H1 (cell line): ENCODE data around the gene PARK7. TPM values are rescaled to one million over a fixed set of nuclear protein-coding genes. Genes with fewer than 3 reads are reported as not detected.

Experiments
- CTCF ChIA-PET: fragments of 300-600 bp; sonication (Branson Sonifier 250); formaldehyde crosslinking; loops from one replicate; lab custom pipeline; 2021; ENCODE audit not compliant: partially characterized antibody; lab: Charles Lee
- POLR2A ChIA-PET: fragments of 300-600 bp; sonication (Branson Sonifier 250); formaldehyde crosslinking; loops from one replicate; lab custom pipeline; 2021; ENCODE audit warnings: inconsistent platforms; ENCODE audit not compliant: partially characterized antibody; lab: Charles Lee
- DNase-seq, 2 experiments: peaks; one replicate each; pipeline versions ENCODE4 v3.0.0 to v3.0.0-alpha.2; 2010 to 2022; ENCODE audit warnings: low spot score in 2 of 2, low read depth in 1 of 2, mixed read lengths in 1 of 2
- FAIRE-seq: peaks from 2 replicates; lab custom pipeline; 2011; peaks lifted over from hg19 to GRCh38; lab: Jason Lieb, UNC
- H2AFZ ChIP-seq: 2 replicates; pipeline ENCODE4 v1.8.1; 2012; ENCODE audit warnings: low read length, inconsistent platforms
- H2AK5ac ChIP-seq: 2 replicates; pipeline ENCODE4 v1.6.1; 2013; ENCODE audit warnings: low read depth, low read length
- H2BK120ac ChIP-seq: replicated peaks from 2 replicates; pipeline ENCODE3; 2013; ENCODE audit warnings: low read depth, low read length, inconsistent platforms
- H2BK12ac ChIP-seq: 2 replicates; pipeline ENCODE4 v1.6.1; 2013; ENCODE audit warnings: low read depth, low read length
- H2BK15ac ChIP-seq: 2 replicates; pipeline ENCODE4 v1.6.1; 2013; ENCODE audit warnings: low read length
- H2BK20ac ChIP-seq: 2 replicates; pipeline ENCODE4 v1.6.1; 2013; ENCODE audit warnings: low read length
- H2BK5ac ChIP-seq: 2 replicates; pipeline ENCODE4 v1.6.1; 2013; ENCODE audit warnings: low read depth, low read length
- H3K14ac ChIP-seq: 2 replicates; pipeline ENCODE4 v1.6.1; 2013; ENCODE audit warnings: inconsistent platforms; ENCODE audit not compliant: insufficient read length
- H3K18ac ChIP-seq: 2 replicates; pipeline ENCODE4 v1.6.1; 2013; ENCODE audit warnings: low read length; ENCODE audit errors: extremely low read depth
- H3K23ac ChIP-seq: 2 replicates; pipeline ENCODE4 v1.6.1; 2013; ENCODE audit warnings: inconsistent platforms; ENCODE audit not compliant: insufficient read length
- H3K23me2 ChIP-seq: 2 replicates; pipeline ENCODE4 v1.6.1; 2013; ENCODE audit warnings: low read depth, low read length
- H3K27ac ChIP-seq: 2 replicates; pipeline ENCODE4 v1.6.1; 2011; ENCODE audit warnings: low read depth, low read length, inconsistent platforms
- H3K27me3 ChIP-seq, 4 experiments: replicated peaks in 1 of 4; 1 replicate in 1 of 4; 2 replicates in 3 of 4; pipeline versions ENCODE4 v1.6.1 to v1.8.1; 2011 to 2013; ENCODE audit warnings: low read length in 3 of 4, mild to moderate bottlenecking in 3 of 4, inconsistent platforms in 2 of 4, mixed read lengths in 2 of 4, moderate library complexity in 1 of 4; ENCODE audit not compliant: control insufficient read depth in 3 of 4, insufficient read depth in 3 of 4; ENCODE audit errors: extremely low read depth in 1 of 4
- H3K36me3 ChIP-seq, 4 experiments: 2 replicates each; pipeline versions ENCODE4 v1.6.1 to v1.8.1; 2011 to 2013; ENCODE audit warnings: mild to moderate bottlenecking in 4 of 4, low read length in 3 of 4, moderate library complexity in 2 of 4, control low read depth in 1 of 4, inconsistent platforms in 1 of 4; ENCODE audit not compliant: insufficient read depth in 4 of 4, control insufficient read depth in 2 of 4
- H3K4ac ChIP-seq: replicated peaks from 2 replicates; pipeline ENCODE3; 2013; ENCODE audit warnings: low read length, low read depth, mixed read lengths, inconsistent platforms; ENCODE audit not compliant: insufficient read length
- H3K4me1 ChIP-seq, 4 experiments: replicated peaks in 1 of 4; 1 replicate in 1 of 4; 2 replicates in 3 of 4; pipeline versions ENCODE4 v1.6.1 to v1.8.1; 2011 to 2013; ENCODE audit warnings: low read length in 3 of 4, inconsistent platforms in 2 of 4, mixed read lengths in 1 of 4; ENCODE audit not compliant: insufficient read depth in 4 of 4, control insufficient read depth in 3 of 4
- H3K4me2 ChIP-seq, 2 experiments: 2 replicates each; pipeline versions ENCODE4 v1.6.1 to v1.8.1; 2011 to 2013; ENCODE audit warnings: low read depth in 2 of 2, low read length in 2 of 2, control low read depth in 1 of 2, inconsistent platforms in 1 of 2, mild to moderate bottlenecking in 1 of 2; ENCODE audit not compliant: insufficient read depth in 1 of 2
- H3K4me3 ChIP-seq, 4 experiments: fragments of 200-600, 300-600 bp in 1 of 4; sonication (generic), shearing (Covaris generic), sonication (Bioruptor Twin) in 1 of 4; 2 replicates each; pipeline versions ENCODE4 v1.5.1 to v1.8.1; 2011 to 2016; ENCODE audit warnings: low read length in 4 of 4, low read depth in 3 of 4, control low read depth in 2 of 4, inconsistent platforms in 2 of 4, mild to moderate bottlenecking in 2 of 4, mixed read lengths in 1 of 4, moderate library complexity in 1 of 4; ENCODE audit not compliant: insufficient read depth in 2 of 4; ENCODE audit errors: extremely low read depth in 1 of 4
- H3K56ac ChIP-seq: replicated peaks from 2 replicates; pipeline ENCODE3; 2013; ENCODE audit warnings: low read depth, mild to moderate bottlenecking, mixed read lengths, low read length, inconsistent platforms; ENCODE audit not compliant: insufficient read length
- H3K79me1 ChIP-seq: 2 replicates; pipeline ENCODE4 v1.6.1; 2013; ENCODE audit warnings: low read depth, low read length, control low read depth
- H3K79me2 ChIP-seq, 2 experiments: 2 replicates each; pipeline versions ENCODE4 v1.6.1 to v1.8.1; 2012 to 2013; ENCODE audit warnings: low read length in 2 of 2, mild to moderate bottlenecking in 2 of 2, inconsistent platforms in 1 of 2; ENCODE audit not compliant: insufficient read depth in 2 of 2, control insufficient read depth in 1 of 2
- H3K9ac ChIP-seq, 4 experiments: replicated peaks in 1 of 4; 1 replicate in 1 of 4; 2 replicates in 3 of 4; pipeline versions ENCODE4 v1.6.1 to v1.8.1; 2011 to 2013; ENCODE audit warnings: low read depth in 3 of 4, low read length in 3 of 4, control low read depth in 2 of 4, mild to moderate bottlenecking in 2 of 4, moderate library complexity in 2 of 4, inconsistent platforms in 1 of 4; ENCODE audit errors: extremely low read depth in 1 of 4
- H3K9me3 ChIP-seq, 2 experiments: 2 replicates each; pipeline versions ENCODE4 v1.6.1 to v1.8.1; 2012 to 2013; ENCODE audit warnings: mild to moderate bottlenecking in 2 of 2, moderate library complexity in 2 of 2, control low read depth in 1 of 2, inconsistent platforms in 1 of 2, low read depth in 1 of 2, low read length in 1 of 2, mixed read lengths in 1 of 2; ENCODE audit not compliant: insufficient read depth in 2 of 2
- H4K20me1 ChIP-seq, 2 experiments: replicated peaks in 1 of 2; 2 replicates each; pipeline versions ENCODE3 to v1.8.1; 2011 to 2013; ENCODE audit warnings: inconsistent platforms in 2 of 2, low read length in 2 of 2, mild to moderate bottlenecking in 1 of 2; ENCODE audit not compliant: insufficient read depth in 2 of 2, control insufficient read depth in 1 of 2
- H4K5ac ChIP-seq: 2 replicates; pipeline ENCODE4 v1.6.1; 2013; ENCODE audit warnings: low read length, low read depth, mixed read lengths, inconsistent platforms; ENCODE audit not compliant: insufficient read length
- H4K8ac ChIP-seq: 2 replicates; pipeline ENCODE4 v1.8.0; 2013; ENCODE audit warnings: mild to moderate bottlenecking, moderate library complexity, low read length, inconsistent platforms; ENCODE audit not compliant: insufficient read depth; ENCODE audit errors: extremely low read depth
- H4K91ac ChIP-seq: replicated peaks from 2 replicates; pipeline ENCODE3; 2013; ENCODE audit warnings: low read length, mixed read lengths, inconsistent platforms; ENCODE audit not compliant: insufficient read length
- CREB1 ChIP-seq: IDR thresholded peaks from 2 replicates; pipeline ENCODE4 v1.6.1; 2012; ENCODE audit warnings: inconsistent platforms
- EP300 ChIP-seq, 2 experiments: IDR thresholded peaks; 1 replicate in 1 of 2; 2 replicates in 1 of 2; pipeline ENCODE4 v1.6.1; 2011 to 2012; ENCODE audit warnings: low read depth in 2 of 2, low read length in 2 of 2, mild to moderate bottlenecking in 2 of 2, borderline replicate concordance in 1 of 2, inconsistent platforms in 1 of 2, moderate library complexity in 1 of 2
- FOSL1 ChIP-seq: IDR thresholded peaks from 2 replicates; pipeline ENCODE4 v1.6.1; 2011; ENCODE audit warnings: mild to moderate bottlenecking, low read depth, low read length, moderate library complexity; ENCODE audit not compliant: insufficient read depth
- GTF2F1 ChIP-seq: IDR thresholded peaks from 2 replicates; pipeline ENCODE4 v1.6.1; 2012; ENCODE audit warnings: low read depth, low read length, improper control_type of control experiment, borderline replicate concordance
- NRF1 ChIP-seq: IDR thresholded peaks from 2 replicates; pipeline ENCODE4 v1.6.1; 2011; ENCODE audit warnings: mild to moderate bottlenecking, low read depth, low read length, improper control_type of control experiment
- WGBS, 2 experiments: shearing (Covaris generic) in 1 of 2; methylation state at CpG; one replicate each; pipeline versions ENCODE4 v1.1.6 to v1.1.7; 2013 to 2015; ENCODE audit warnings: low lambda C conversion rate in 2 of 2, mixed read lengths in 2 of 2, inconsistent platforms in 1 of 2, low coverage in 1 of 2, missing lambda C conversion rate in 1 of 2; ENCODE audit not compliant: insufficient replicate concordance in 2 of 2, insufficient coverage in 1 of 2, insufficient read length in 1 of 2; ENCODE audit errors: extremely low coverage in 1 of 2, missing lambda C conversion rate in 1 of 2; 5-methylcytosine and 5-hydroxymethylcytosine counted together
- polyA plus RNA-seq, 7 experiments: library from polyadenylated mRNA; depleted of rRNA in 3 of 7; stranded (reverse) in 5 of 7; unstranded in 2 of 7; fragments of >200 nt in 5 of 7; fragments of 200-250 nt in 2 of 7; gene quantifications; 1 replicate in 5 of 7; 2 replicates in 1 of 7; 4 replicates in 1 of 7; pipeline versions ENCODE4 v1.2.1 to v1.2.3, GENCODE V29; 2011 to 2013; ENCODE audit warnings: missing spikeins in 2 of 7, mixed read lengths in 2 of 7
- total RNA-seq: library from RNA; stranded (reverse); fragmentation: NEBNext Ultra II Directional; extraction: Animal tissue kit (Norgen Biotek cat#: 25700); gene quantifications from 2 replicates; pipeline ENCODE4 v1.2.1, GENCODE V29; 2021
- TF ChIP-seq, protein P1 (sequence below): IDR thresholded peaks from 2 replicates; pipeline ENCODE4 v1.6.1; 2011; ENCODE audit warnings: low read length, improper control_type of control experiment
- TF ChIP-seq, protein P2 (sequence below), 3 experiments: IDR thresholded peaks; 1 replicate in 2 of 3; 2 replicates in 1 of 3; pipeline versions ENCODE4 v1.5.1 to v1.6.1; 2011; ENCODE audit warnings: low read length in 3 of 3, mild to moderate bottlenecking in 3 of 3, inconsistent platforms in 2 of 3, low read depth in 1 of 3, moderate library complexity in 1 of 3; ENCODE audit not compliant: insufficient read depth in 1 of 3; ENCODE audit errors: control extremely low read depth in 1 of 3

Gene PARK7
- total and polyA plus RNA-seq, 2 of the 8 experiments (the other 6 are each of a cell fraction or from before 2014, with no cell fraction given), result 206 to 383 TPM

DNA sequence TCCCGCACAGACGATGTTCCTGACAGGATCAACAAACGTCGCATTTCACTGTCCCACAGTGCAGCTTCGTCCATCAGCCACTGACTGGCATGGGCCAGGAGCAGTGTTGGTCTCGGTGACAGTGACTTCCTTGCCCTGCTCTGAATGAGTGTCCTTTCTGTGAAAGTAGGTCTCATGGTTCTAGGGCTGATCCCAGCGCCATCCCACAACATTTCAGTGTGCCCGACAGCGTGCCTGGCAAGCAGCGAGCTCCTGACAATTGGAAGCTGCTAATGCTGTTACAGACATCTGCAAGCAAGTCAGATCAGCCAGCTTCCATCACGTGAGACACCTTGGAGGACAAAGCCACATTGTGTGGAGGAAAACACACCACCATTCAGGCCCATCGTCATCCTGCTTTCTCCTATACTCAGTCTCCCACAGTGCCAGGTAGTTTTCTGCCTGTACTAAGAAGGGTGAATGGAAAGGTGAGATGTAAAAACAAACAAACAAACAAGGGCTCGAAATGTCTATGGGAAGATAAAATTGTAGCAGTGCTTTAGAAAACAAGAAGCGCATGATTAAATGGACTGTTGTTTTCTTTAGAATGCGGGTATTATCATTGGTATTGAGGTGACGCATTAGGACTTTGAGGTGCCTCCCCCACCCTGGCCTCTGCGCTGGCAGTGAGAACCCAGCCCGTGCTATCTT lies 42.7 kb downstream of the PARK7 start:
- peak overlapping the region; percentile 66 for H4K8ac ChIP-seq
- H4K20me1 ChIP-seq, result no peaks in the 10 kb centered on the region
- ChIA-PET POLR2A (interaction anchor here (0.6 to 0.9 kb wide), 3 partner anchors 9 to 60 kb away, joined by 3 to 4 read pairs (median 3); no protein-coding TSS in a partner anchor), CTCF (interaction anchor here (1.3 to 3.3 kb wide), 3 partner anchors 11 to 311 kb away, joined by 4 to 23 read pairs (median 16); no protein-coding TSS in a partner anchor)
- no peak overlapping the region for H3K4me3 ChIP-seq
- H4K5ac ChIP-seq, result no peak overlapping the region
- no peaks in the 10 kb centered on the region for H3K79me1 ChIP-seq
- H3K27ac ChIP-seq, result peak overlapping the region; percentile 61
- H2BK5ac ChIP-seq, result peak overlapping the region; percentile 37
- H3K4me2 ChIP-seq, result peak overlapping the region in 1 of 2 experiments; percentile 47; a peak in 2 of 4 replicates
- H3K4me1 ChIP-seq, result peaks cover 4 to 19% (median 12%) of the 10 kb centered on the region in 4 experiments
- H3K36me3 ChIP-seq, result no peaks in the 10 kb centered on the region; a peak in 1 of 8 replicates
- no peak overlapping the region for H3K23ac ChIP-seq
- H3K23me2 ChIP-seq, result no peaks in the 10 kb centered on the region
- no peak overlapping the region for H3K14ac ChIP-seq
- WGBS, 2 experiments, result 81% methylated on average over 18 of the region's 18 CpGs; no CpG with 5 or more reads in 1 of the 2 experiments
- FAIRE-seq (no peak), DNase-seq (no peak)
- peak overlapping the region; percentile 20 for H4K91ac ChIP-seq
- peak overlapping the region; percentile 2 for H2BK20ac ChIP-seq
- H3K79me2 ChIP-seq, result no peaks in the 10 kb centered on the region
- no peak overlapping the region for H2AFZ ChIP-seq
- peak overlapping the region in 1 of 4 experiments; percentile 29; a peak in 2 of 7 replicates for H3K9ac ChIP-seq
- H3K56ac ChIP-seq, result no peak overlapping the region
- no peaks in the 10 kb centered on the region for H3K9me3 ChIP-seq
- H2BK12ac ChIP-seq, result peak overlapping the region; percentile 84
- H2AK5ac ChIP-seq, result peak overlapping the region; percentile 69; the same call in 1 of the 2 replicates
- no peaks in the 10 kb centered on the region for H3K27me3 ChIP-seq
- H3K18ac ChIP-seq, result peak overlapping the region; percentile 14
- H2BK15ac ChIP-seq, result peak overlapping the region; percentile 0; the same call in 1 of the 2 replicates
- peak overlapping the region; percentile 1 for H2BK120ac ChIP-seq
- no peak overlapping the region for H3K4ac ChIP-seq
- TF ChIP-seq FOSL1 (no peak), EP300 (IDR thresholded peaks at IDR 0.05; ENCODE audit: borderline replicate concordance in 1 of 2, low read depth in 2 of 2, low read length in 2 of 2) (no peak), NRF1 (no peak), GTF2F1 (no peak), CREB1 (no peak)
- TF ChIP-seq, protein P1, sequence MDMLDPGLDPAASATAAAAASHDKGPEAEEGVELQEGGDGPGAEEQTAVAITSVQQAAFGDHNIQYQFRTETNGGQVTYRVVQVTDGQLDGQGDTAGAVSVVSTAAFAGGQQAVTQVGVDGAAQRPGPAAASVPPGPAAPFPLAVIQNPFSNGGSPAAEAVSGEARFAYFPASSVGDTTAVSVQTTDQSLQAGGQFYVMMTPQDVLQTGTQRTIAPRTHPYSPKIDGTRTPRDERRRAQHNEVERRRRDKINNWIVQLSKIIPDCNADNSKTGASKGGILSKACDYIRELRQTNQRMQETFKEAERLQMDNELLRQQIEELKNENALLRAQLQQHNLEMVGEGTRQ, result no peak
- TF ChIP-seq, protein P2, sequence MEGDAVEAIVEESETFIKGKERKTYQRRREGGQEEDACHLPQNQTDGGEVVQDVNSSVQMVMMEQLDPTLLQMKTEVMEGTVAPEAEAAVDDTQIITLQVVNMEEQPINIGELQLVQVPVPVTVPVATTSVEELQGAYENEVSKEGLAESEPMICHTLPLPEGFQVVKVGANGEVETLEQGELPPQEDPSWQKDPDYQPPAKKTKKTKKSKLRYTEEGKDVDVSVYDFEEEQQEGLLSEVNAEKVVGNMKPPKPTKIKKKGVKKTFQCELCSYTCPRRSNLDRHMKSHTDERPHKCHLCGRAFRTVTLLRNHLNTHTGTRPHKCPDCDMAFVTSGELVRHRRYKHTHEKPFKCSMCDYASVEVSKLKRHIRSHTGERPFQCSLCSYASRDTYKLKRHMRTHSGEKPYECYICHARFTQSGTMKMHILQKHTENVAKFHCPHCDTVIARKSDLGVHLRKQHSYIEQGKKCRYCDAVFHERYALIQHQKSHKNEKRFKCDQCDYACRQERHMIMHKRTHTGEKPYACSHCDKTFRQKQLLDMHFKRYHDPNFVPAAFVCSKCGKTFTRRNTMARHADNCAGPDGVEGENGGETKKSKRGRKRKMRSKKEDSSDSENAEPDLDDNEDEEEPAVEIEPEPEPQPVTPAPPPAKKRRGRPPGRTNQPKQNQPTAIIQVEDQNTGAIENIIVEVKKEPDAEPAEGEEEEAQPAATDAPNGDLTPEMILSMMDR (IDR thresholded peaks at IDR 0.05; ENCODE audit: control extremely low read depth in 1 of 3, insufficient read depth in 1 of 3, low read depth in 1 of 3, low read length in 3 of 3), result no peak
